GM23338 (cell line): ENCODE results near the gene GLYATL2. TPM values are rescaled to one million over a fixed set of nuclear protein-coding genes. Genes with fewer than 3 reads are reported as not detected.

Experiments
- ATAC-seq: fragments of 200-7000 bp; cut with Tn5 transposase; 3 replicates; pipeline ENCODE4 v1.9.1; 2020
- DNase-seq: peaks from one replicate; pipeline ENCODE4 v3.0.0-alpha.2; 2015; ENCODE audit warnings: low spot score
- H2AFZ ChIP-seq: fragments of 200-600 bp; sonication (generic); 2 replicates; pipeline ENCODE4 v1.8.0; 2016; ENCODE audit warnings: antibody characterized with exemption, mild to moderate bottlenecking, moderate library complexity
- H3F3A ChIP-seq: fragments of 200-600 bp; sonication (generic); replicated peaks from 2 replicates; pipeline ENCODE4 v1.8.0; 2017; ENCODE audit warnings: antibody characterized with exemption, mixed run types, low read depth
- H3K27ac ChIP-seq: fragments of 200-600 bp; sonication (generic); 2 replicates; pipeline ENCODE4 v1.6.1; 2016; ENCODE audit warnings: low read depth
- H3K27me3 ChIP-seq: fragments of 200-600 bp; sonication (generic); 2 replicates; pipeline ENCODE4 v1.8.0; 2016; ENCODE audit warnings: mild to moderate bottlenecking, mixed run types, moderate library complexity; ENCODE audit not compliant: insufficient read depth
- H3K36me3 ChIP-seq: fragments of 200-600 bp; sonication (generic); 2 replicates; pipeline ENCODE4 v1.8.0; 2016; ENCODE audit warnings: mild to moderate bottlenecking; ENCODE audit not compliant: insufficient read depth
- H3K4me1 ChIP-seq: fragments of 200-600 bp; sonication (generic); 2 replicates; pipeline ENCODE4 v1.8.0; 2016; ENCODE audit warnings: mild to moderate bottlenecking, moderate library complexity; ENCODE audit not compliant: insufficient read depth
- H3K4me2 ChIP-seq: fragments of 200-600 bp; sonication (generic); 2 replicates; pipeline ENCODE4 v1.7.1; 2017; ENCODE audit warnings: mixed run types
- H3K4me3 ChIP-seq: fragments of 200-600 bp; sonication (generic); 2 replicates; pipeline ENCODE4 v1.6.1; 2016; ENCODE audit warnings: mixed run types
- H3K79me2 ChIP-seq: fragments of 200-600 bp; sonication (generic); replicated peaks from 2 replicates; pipeline ENCODE4 v1.8.0; 2017; ENCODE audit warnings: mild to moderate bottlenecking; ENCODE audit not compliant: insufficient read depth
- H3K9me2 ChIP-seq: fragments of 200-600 bp; sonication (generic); 2 replicates; pipeline ENCODE4 v1.8.0; 2017; ENCODE audit not compliant: insufficient read depth
- H4K20me1 ChIP-seq: fragments of 200-600 bp; sonication (generic); replicated peaks from 2 replicates; pipeline ENCODE4 v1.8.0; 2017; ENCODE audit warnings: mild to moderate bottlenecking; ENCODE audit not compliant: insufficient read depth
- H3K27ac Mint-ChIP-seq: 2 replicates; pipeline ENCODE4 v1.8.0; 2020; ENCODE audit warnings: inconsistent platforms, mild to moderate bottlenecking, moderate library complexity, mixed read lengths
- H3K27me3 Mint-ChIP-seq: 3 replicates; pipeline ENCODE4 v1.8.0; 2022; ENCODE audit warnings: low read depth, mild to moderate bottlenecking, moderate library complexity, mixed read lengths, inconsistent platforms; ENCODE audit not compliant: insufficient read depth, poor library complexity
- H3K36me3 Mint-ChIP-seq: 3 replicates; pipeline ENCODE4 v1.8.0; 2021; ENCODE audit warnings: low read depth, mild to moderate bottlenecking, inconsistent platforms, moderate library complexity, mixed read lengths
- H3K4me1 Mint-ChIP-seq: 3 replicates; pipeline ENCODE4 v1.8.0; 2020; ENCODE audit warnings: mild to moderate bottlenecking, inconsistent platforms, mixed read lengths
- H3K4me3 Mint-ChIP-seq: 3 replicates; pipeline ENCODE4 v1.8.0; 2021; ENCODE audit warnings: moderate library complexity, mild to moderate bottlenecking, inconsistent platforms, mixed read lengths
- H3K9me3 Mint-ChIP-seq: 3 replicates; pipeline ENCODE4 v1.8.0; 2020; ENCODE audit warnings: moderate library complexity, mild to moderate bottlenecking, inconsistent platforms, mixed read lengths
- CREB1 ChIP-seq: fragments of 250-450 bp; sonication (Bioruptor Pico); IDR thresholded peaks from 2 replicates; pipeline ENCODE4 v1.5.0; 2020; ENCODE audit warnings: low read depth, mild to moderate bottlenecking, moderate library complexity
- CTCF ChIP-seq, 2 experiments: fragments of 200-600 bp in 1 of 2; sonication (generic) in 1 of 2; conservative IDR thresholded peaks; 2 replicates each; pipeline versions ENCODE4 v1.5.1 to v1.6.1; 2016 to 2017; ENCODE audit warnings: antibody characterized with exemption in 2 of 2, low read depth in 2 of 2, mild to moderate bottlenecking in 2 of 2, moderate library complexity in 1 of 2
- NANOG ChIP-seq: IDR thresholded peaks from 2 replicates; pipeline ENCODE4 v1.6.1; 2016; ENCODE audit warnings: antibody characterized with exemption, borderline replicate concordance
- REST ChIP-seq: IDR thresholded peaks from one replicate; pipeline ENCODE4 v1.6.1; 2018; ENCODE audit warnings: antibody characterized with exemption; ENCODE audit not compliant: unreplicated experiment
- STAT1 ChIP-seq: IDR thresholded peaks from one replicate; pipeline ENCODE4 v1.6.1; 2016; ENCODE audit warnings: antibody characterized with exemption; ENCODE audit not compliant: unreplicated experiment
- ZNF114 ChIP-seq: fragments of 250-450 bp; sonication (Bioruptor Pico); IDR thresholded peaks from 2 replicates; pipeline ENCODE4 v1.5.0; 2020; ENCODE audit warnings: mild to moderate bottlenecking, moderate library complexity
- ZNF331 ChIP-seq: fragments of 250-450 bp; sonication (Bioruptor Pico); IDR thresholded peaks from 2 replicates; pipeline ENCODE4 v1.5.0; 2020; ENCODE audit warnings: low read depth, mild to moderate bottlenecking, moderate library complexity
- ZNF462 ChIP-seq: fragments of 250-450 bp; sonication (Bioruptor Pico); IDR thresholded peaks from 2 replicates; pipeline ENCODE4 v1.5.0; 2020; ENCODE audit warnings: mild to moderate bottlenecking, moderate library complexity
- polyA plus RNA-seq: library from polyadenylated mRNA; unstranded; fragments of >200 nt; fragmentation: Nextera tagmentation; extraction: Ambion mirVana; gene quantifications from 2 replicates; pipeline ENCODE4 v1.2.1, GENCODE V29; 2016
- total RNA-seq: library from RNA; depleted of rRNA; stranded (reverse); fragments of >200 nt; shearing (Covaris generic); gene quantifications from 2 replicates; pipeline ENCODE4 v1.2.3, GENCODE V29; 2014

GLYATL2 gene
- total and polyA plus RNA-seq, 2 experiments from 2014 or later = 0.63 to 0.76 TPM

GRCh38 chr11:58801974-58802545, 42.4 kb downstream of the GLYATL2 start:
- Mint-ChIP-seq H3K36me3 (no peaks in the 10 kb centered on the region; the same call in 2 of the 3 replicates), H3K27me3 (peaks cover 4% of the 10 kb centered on the region), H3K9me3 (peaks cover 48% of the 10 kb centered on the region), H3K4me1 (peaks cover 9% of the 10 kb centered on the region; the same call in 2 of the 3 replicates), H3K27ac (no peak overlapping the region), H3K4me3 (no peak overlapping the region)
- H3F3A ChIP-seq = no peaks in the 10 kb centered on the region
- H4K20me1 ChIP-seq = no peaks in the 10 kb centered on the region
- H3K36me3 ChIP-seq = no peaks in the 10 kb centered on the region
- H3K4me3 ChIP-seq = no peak overlapping the region
- DNase-seq = no peak
- H3K27ac ChIP-seq = no peak overlapping the region
- no peak overlapping the region for H3K4me2 ChIP-seq
- ATAC-seq = no peak
- no peaks in the 10 kb centered on the region for H3K27me3 ChIP-seq
- H2AFZ ChIP-seq = no peak overlapping the region
- H3K4me1 ChIP-seq = peaks cover 16% of the 10 kb centered on the region
- 0 out of 2 replicates have a peak, but pooled peaks cover 2% of the 10 kb centered on the region for H3K9me2 ChIP-seq
- H3K79me2 ChIP-seq = no peaks in the 10 kb centered on the region
- TF ChIP-seq REST (no peak), CREB1 (no peak), ZNF331 (CRISPR knock-in tag) (no peak), NANOG (no peak), ZNF114 (no peak), STAT1 (no peak), CTCF (conservative IDR thresholded peaks at IDR 0.05; ENCODE audit: low read depth in 2 of 2) (no peak), ZNF462 (CRISPR knock-in tag) (no peak)
